Measurements from ENCODE around the gene IL17RB. TPM values are rescaled to one million over a fixed set of nuclear protein-coding genes. Genes with fewer than 3 reads are reported as not detected.

Gene IL17RB
- total RNA-seq, 1 experiment from 2014 or later: not detected

- ChIA-PET CTCF (no interaction called here), POLR2A (ENCODE audit: low non-redundant PET) (no interaction called here)
- Histone ChIP-seq H3K4me3 (ENCODE audit: low read depth, low read length, poor library complexity, severe bottlenecking) (no peak overlapping the region), H3K36me3 (ENCODE audit: insufficient read depth, low read length, poor library complexity, severe bottlenecking) (no peaks in the 10 kb centered on the region), H3K4me1 (ENCODE audit: insufficient read depth, low read length, poor library complexity, severe bottlenecking) (no peaks in the 10 kb centered on the region), H3K27ac (ENCODE audit: low read depth, low read length, poor library complexity, severe bottlenecking) (no peak overlapping the region), H3K9me3 (ENCODE audit: low read depth, low read length, poor library complexity, severe bottlenecking) (no peaks in the 10 kb centered on the region), H3K27me3 (replicated peaks; ENCODE audit: insufficient read depth, low read depth, low read length, poor library complexity) (no peaks in the 10 kb centered on the region)
- TF ChIP-seq, protein P1, sequence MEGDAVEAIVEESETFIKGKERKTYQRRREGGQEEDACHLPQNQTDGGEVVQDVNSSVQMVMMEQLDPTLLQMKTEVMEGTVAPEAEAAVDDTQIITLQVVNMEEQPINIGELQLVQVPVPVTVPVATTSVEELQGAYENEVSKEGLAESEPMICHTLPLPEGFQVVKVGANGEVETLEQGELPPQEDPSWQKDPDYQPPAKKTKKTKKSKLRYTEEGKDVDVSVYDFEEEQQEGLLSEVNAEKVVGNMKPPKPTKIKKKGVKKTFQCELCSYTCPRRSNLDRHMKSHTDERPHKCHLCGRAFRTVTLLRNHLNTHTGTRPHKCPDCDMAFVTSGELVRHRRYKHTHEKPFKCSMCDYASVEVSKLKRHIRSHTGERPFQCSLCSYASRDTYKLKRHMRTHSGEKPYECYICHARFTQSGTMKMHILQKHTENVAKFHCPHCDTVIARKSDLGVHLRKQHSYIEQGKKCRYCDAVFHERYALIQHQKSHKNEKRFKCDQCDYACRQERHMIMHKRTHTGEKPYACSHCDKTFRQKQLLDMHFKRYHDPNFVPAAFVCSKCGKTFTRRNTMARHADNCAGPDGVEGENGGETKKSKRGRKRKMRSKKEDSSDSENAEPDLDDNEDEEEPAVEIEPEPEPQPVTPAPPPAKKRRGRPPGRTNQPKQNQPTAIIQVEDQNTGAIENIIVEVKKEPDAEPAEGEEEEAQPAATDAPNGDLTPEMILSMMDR (conservative IDR thresholded peaks at IDR 0.05; ENCODE audit: low read depth, low read length): no peak
- no peak for TF ChIP-seq EZH2 (IDR thresholded peaks at IDR 0.05; ENCODE audit: borderline replicate concordance, low read depth, low read length, poor library complexity, severe bottlenecking)
- intact Hi-C loops (cut with micrococcal nuclease; ENCODE audit: unreplicated experiment): no loop called here
- BruUV-seq (replicated peaks): no TSS peak
- no peak for DNase-seq (ENCODE audit: low spot score)
Observed at GRCh38 chr3:53902711-53903110, 56.3 kb downstream of the IL17RB start.

GRCh38 chr3:53913401-53913800 is 67.0 kb downstream of the IL17RB start:
- CTCF ChIA-PET: no interaction called here
- Histone ChIP-seq H3K27ac (ENCODE audit: low read depth, low read length, poor library complexity, severe bottlenecking) (no peak overlapping the region), H3K27me3 (replicated peaks; ENCODE audit: insufficient read depth, low read depth, low read length, poor library complexity) (no peaks in the 10 kb centered on the region), H3K9me3 (ENCODE audit: low read depth, low read length, poor library complexity, severe bottlenecking) (no peaks in the 10 kb centered on the region), H3K4me1 (ENCODE audit: insufficient read depth, low read length, poor library complexity, severe bottlenecking) (no peaks in the 10 kb centered on the region), H3K4me3 (ENCODE audit: low read depth, low read length, poor library complexity, severe bottlenecking) (no peak overlapping the region), H3K36me3 (ENCODE audit: insufficient read depth, low read length, poor library complexity, severe bottlenecking) (no peaks in the 10 kb centered on the region)
- DNase-seq (ENCODE audit: low spot score): peak; percentile 4
- intact Hi-C loops (cut with micrococcal nuclease; ENCODE audit: unreplicated experiment): no loop called here
- BruUV-seq (replicated peaks): no TSS peak
- TF ChIP-seq EZH2 (IDR thresholded peaks at IDR 0.05; ENCODE audit: borderline replicate concordance, low read depth, low read length, poor library complexity, severe bottlenecking): no peak
- TF ChIP-seq, protein P1 (conservative IDR thresholded peaks at IDR 0.05; ENCODE audit: low read depth, low read length): no peak
- POLR2A ChIA-PET (ENCODE audit: low non-redundant PET): no interaction called here

Other genes starting within 250 kb of the IL17RB start
- gene CHDH, start 149 bp upstream of the IL17RB start, total RNA-seq (2021): 0.24 TPM in 1 of 2 replicates, not detected in the other
- gene ACTR8, start 35.6 kb downstream of the IL17RB start, total RNA-seq (2021): 21.1 and 26.9 TPM in 2 replicates
- gene SELENOK, start 45.3 kb downstream of the IL17RB start, total RNA-seq (2021): 19.9 and 20.7 TPM in 2 replicates